Prostate gland (tissue), 2 donors: ENCODE data around the gene PTPRM.

Experiments used
- CTCF ChIP-seq, 4 experiments: fragments of 200-600 bp in 2 of 4; fragments of 450-650 bp in 2 of 4; sonication (generic) in 2 of 4; IDR thresholded peaks; 1 replicate in 3 of 4; 2 replicates in 1 of 4; pipeline ENCODE4 v1.5.1; 2016 to 2019; ENCODE audit warnings: antibody characterized with exemption in 4 of 4, mild to moderate bottlenecking in 2 of 4, moderate library complexity in 2 of 4
- POLR2A ChIP-seq: fragments of 450-650 bp; IDR thresholded peaks from one replicate; pipeline ENCODE4 v1.6.1; 2016; ENCODE audit warnings: antibody characterized with exemption, mild to moderate bottlenecking

GRCh38 chr18:7958897-7959146 lies 391.7 kb downstream of the PTPRM start:
- TF ChIP-seq CTCF (IDR thresholded peaks at IDR 0.05) (no peak), POLR2A (no peak)
